GM21360 (cell line): ENCODE measurements around the gene KBTBD4.
"Not testable (repeated sequence)": the region's sequence is repeated elsewhere in the genome, so short reads cannot be mapped to it uniquely, and the experiment has no call there.

Experiments used
- ATAC-seq: cut with Tn5 transposase; IDR thresholded peaks from one replicate; pipeline ENCODE4 v1.9.1; 2021; ENCODE audit warnings: mild to moderate bottlenecking, moderate library complexity; ENCODE audit not compliant: unreplicated experiment

KBTBD4 gene

DNA sequence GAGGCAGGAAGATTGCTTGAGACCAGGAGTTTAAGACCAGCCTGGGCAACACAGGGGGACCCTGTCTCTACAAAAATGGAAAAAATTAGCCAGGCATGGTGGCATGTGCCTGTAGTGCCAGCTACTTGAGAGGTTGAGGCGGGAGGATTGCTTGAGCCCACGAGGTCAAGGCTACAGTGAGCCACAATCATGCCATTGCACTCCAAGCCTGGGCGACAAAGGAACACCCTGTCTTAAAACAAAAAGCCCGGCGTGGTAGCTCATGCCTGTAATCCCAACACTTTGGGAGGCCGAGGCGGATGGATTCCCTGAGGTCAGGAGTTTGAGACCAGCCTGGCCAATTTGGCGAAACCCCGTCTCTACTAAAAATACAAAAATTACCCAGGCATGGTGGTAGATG, 48.0 kb downstream of the KBTBD4 start:
- not testable (repeated sequence) for ATAC-seq

DNA sequence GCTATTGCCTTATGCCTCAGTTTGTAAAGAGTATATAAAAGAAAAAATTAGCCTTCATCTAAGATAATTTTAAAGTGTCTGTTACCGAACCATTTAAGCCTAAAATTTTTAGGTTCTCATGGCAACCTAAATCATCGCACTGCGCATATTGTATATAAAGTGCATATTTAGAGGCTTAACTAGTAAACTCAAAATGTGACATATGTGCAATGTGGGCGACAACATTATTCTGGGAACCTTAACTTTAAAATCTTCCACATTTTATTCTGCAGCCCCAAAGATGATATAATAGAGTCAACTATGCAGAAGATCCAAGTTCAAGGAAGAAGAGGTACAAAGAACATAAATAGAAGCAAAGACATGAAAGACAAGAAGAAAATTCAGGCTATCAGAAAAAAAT, 48.8 kb downstream of the KBTBD4 start:
- ATAC-seq: no peak

DNA sequence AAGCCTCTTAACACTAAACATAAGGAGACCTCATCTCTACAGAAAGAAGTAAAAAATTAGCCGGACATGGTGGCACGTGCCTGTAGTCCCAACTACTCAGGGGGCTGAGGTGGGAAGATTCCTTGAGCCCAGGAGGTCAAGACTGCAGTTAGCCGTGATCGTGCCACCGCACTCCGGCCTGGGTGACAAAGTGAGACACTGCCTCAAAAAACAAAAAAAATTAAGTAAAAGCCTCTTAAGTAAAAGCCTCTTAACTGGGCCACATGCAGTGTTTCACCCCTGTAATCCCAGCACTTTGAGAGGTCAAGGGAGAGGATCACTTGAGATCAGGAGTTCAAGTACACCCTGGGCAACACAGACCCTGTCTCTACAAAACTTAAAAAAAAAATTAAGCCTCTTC, 51.6 kb downstream of the KBTBD4 start:
- no peak for ATAC-seq

DNA sequence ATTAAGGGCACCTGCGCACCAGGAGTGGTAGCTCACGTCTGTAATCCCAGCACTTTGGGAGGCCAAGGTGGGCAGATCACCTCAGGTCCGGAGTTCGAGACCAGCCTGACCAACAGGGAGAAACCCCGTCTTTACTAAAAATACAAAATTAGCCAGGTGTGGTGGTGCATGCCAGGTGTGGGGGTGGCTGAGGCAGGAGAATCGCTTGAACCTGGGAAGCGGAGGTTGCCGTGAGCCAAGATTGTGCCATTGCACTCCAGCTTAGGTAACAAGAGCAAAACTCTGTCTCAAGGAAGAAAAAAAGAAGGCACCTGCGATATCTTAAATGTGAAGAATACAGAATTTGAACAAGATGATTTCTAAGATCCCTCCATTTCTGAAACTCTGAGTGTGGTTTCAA, 52.7 kb downstream of the KBTBD4 start:
- not testable (repeated sequence) for ATAC-seq

DNA sequence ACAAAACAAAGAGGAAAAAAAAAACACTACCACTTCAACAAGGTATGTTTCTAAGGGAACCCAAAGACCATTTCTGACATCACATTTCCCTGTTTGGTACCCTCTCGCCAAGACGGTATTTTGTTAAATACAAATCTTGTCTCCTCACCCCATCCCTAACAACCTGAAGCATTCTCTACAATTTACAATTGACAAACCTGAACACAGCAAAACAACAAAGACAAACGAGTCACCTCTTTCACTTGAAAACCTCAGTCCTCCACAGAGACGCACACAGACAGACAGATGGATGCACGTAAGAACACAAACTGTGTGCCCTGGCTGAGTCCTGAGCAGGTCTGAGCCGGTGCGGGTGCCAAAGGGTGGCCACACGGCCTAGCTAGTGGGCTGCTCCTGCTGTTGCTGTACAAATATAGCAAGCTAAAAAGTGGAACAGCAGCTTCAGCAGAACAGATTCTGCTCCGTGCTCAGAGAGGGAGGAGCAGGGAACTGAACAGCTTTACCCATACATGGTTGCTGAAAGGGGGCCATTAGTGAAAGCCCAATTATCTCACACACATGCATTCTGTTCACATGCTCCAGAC, 54.4 kb downstream of the KBTBD4 start:
- no peak for ATAC-seq

DNA sequence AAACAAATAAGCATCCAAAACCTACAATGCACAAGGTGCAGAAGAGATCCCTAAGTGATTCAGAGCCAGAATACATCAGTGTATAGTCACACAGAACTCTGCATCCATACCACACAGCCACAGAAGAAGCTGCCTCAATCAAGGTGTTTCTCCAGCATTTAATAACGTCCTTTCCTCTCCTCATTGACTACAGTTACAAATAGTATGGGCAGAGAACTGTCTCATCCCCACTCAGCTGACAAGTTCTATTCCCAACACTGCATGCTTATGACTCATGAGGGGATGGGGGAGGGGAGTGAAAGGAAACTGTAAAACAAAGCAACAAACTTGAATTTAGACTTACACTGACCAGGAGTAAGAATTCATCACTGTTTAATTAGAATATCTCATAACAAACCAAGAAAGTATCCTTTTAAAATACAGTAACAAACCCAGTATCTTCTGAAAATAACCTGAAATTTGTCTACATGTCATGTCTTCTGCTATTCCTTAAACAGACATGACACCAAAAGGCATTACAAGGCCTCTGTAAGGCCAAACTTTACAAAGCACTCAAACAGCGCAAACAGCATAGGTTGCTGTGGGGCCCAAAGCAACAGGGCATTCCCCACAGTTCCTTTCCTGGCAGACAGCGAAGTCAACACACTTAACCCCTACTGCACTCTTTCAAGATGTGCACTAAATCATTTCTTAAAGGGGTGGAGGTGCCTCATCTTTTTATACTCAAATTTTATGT, 55.1 kb downstream of the KBTBD4 start:
- ATAC-seq: no peak
